ENCODE results near the gene SPATA20.

SPATA20 gene

DNA sequence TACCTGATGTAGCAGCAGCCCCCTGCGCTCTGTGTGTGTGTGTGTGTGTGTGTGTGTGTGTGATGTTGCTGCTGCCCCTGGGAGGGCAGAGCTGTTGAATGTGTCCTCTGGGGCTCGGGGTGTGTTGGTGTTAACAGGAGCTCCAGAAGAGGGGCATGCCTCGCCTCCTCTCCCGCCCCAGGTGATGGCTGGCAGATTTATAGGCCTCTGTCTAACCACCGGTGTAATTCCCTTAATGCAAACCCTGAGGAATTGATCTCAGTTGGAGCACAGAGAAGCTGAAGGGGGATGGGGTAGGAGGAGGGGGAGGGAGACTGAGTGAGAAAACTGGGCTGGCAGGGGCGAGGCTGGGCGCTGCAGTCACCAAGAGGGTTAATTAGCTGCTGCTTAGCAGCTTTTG lies 23.6 kb downstream of the SPATA20 start (continued):
- TF ChIP-seq, protein P1, sequence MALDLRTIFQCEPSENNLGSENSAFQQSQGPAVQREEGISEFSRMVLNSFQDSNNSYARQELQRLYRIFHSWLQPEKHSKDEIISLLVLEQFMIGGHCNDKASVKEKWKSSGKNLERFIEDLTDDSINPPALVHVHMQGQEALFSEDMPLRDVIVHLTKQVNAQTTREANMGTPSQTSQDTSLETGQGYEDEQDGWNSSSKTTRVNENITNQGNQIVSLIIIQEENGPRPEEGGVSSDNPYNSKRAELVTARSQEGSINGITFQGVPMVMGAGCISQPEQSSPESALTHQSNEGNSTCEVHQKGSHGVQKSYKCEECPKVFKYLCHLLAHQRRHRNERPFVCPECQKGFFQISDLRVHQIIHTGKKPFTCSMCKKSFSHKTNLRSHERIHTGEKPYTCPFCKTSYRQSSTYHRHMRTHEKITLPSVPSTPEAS (tag by site-specific recombination; IDR thresholded peaks at IDR 0.05): peak; percentile 58

DNA sequence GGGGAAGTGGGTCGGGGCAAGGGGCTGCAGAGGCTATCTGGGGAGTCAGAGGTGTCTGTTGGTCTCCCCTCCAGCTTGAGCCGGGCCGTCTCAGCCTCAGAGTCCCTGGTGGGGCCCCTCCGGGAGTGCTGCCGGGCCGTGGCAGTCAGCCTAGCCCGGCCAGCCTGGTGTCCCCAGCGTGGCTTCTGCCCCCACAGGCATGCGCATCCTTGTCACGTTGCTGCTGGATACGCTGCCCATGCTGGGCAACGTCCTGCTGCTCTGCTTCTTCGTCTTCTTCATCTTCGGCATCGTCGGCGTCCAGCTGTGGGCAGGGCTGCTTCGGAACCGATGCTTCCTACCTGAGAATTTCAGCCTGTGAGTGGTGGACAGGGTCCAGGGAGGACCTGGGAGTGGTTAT lies 24.7 kb downstream of the SPATA20 start:
- Histone ChIP-seq H3K9me3 (ENCODE audit: control insufficient read depth, insufficient read depth, low read depth, low read length) (no peaks in the 10 kb centered on the region), H3K36me3 (ENCODE audit: control insufficient read depth in 2 of 2, insufficient read depth in 1 of 2, low read length in 2 of 2) (no peaks in the 10 kb centered on the region), H3K4me1 (ENCODE audit: control insufficient read depth, insufficient read depth, low read length) (peaks cover 3% of the 10 kb centered on the region; the same call in 1 of the 2 replicates), H3K4me3 (ENCODE audit: low read depth, low read length) (no peak overlapping the region), H3K27ac (ENCODE audit: extremely low read depth, low read depth, low read length) (no peak overlapping the region)
- TF ChIP-seq ZNF626 (tag by site-specific recombination; IDR thresholded peaks at IDR 0.05) (no peak), ZNF837 (tag by site-specific recombination; IDR thresholded peaks at IDR 0.05) (no peak), ZNF585B (tag by site-specific recombination; IDR thresholded peaks at IDR 0.05) (no peak), ZNF596 (tag by site-specific recombination; IDR thresholded peaks at IDR 0.05) (no peak)
- ChIA-PET POLR2A (no interaction called here), CTCF (interaction anchor here (0.7 to 2.5 kb wide), 3 partner anchors 55 to 123 kb away, joined by 3 to 12 read pairs (median 6); no protein-coding TSS in a partner anchor)

GRCh38 chr17:50572541-50572940 lies 25.6 kb downstream of the SPATA20 start:
- Histone ChIP-seq H3K9me3 (ENCODE audit: control insufficient read depth, insufficient read depth, low read depth, low read length) (no peaks in the 10 kb centered on the region), H3K36me3 (ENCODE audit: control insufficient read depth in 2 of 2, insufficient read depth in 1 of 2, low read length in 2 of 2) (no peaks in the 10 kb centered on the region), H3K4me3 (ENCODE audit: low read depth, low read length) (no peak overlapping the region), H3K4me1 (ENCODE audit: control insufficient read depth, insufficient read depth, low read length) (peaks cover 3% of the 10 kb centered on the region; the same call in 1 of the 2 replicates), H3K27ac (ENCODE audit: extremely low read depth, low read depth, low read length) (no peak overlapping the region)
- no peak for TF ChIP-seq ZNF768 (tag by site-specific recombination; IDR thresholded peaks at IDR 0.05)
- ChIA-PET CTCF (interaction anchor here (0.7 kb wide), 1 partner anchor 93 kb away, joined by 3 read pairs; no protein-coding TSS in a partner anchor), POLR2A (interaction anchor here (1.0 kb wide), 1 partner anchor 9 kb away, joined by 3 read pairs; no protein-coding TSS in a partner anchor)

GRCh38 chr17:50573866-50574611 lies 27.1 kb downstream of the SPATA20 start:
- no peaks in the 10 kb centered on the region for H3K36me3 ChIP-seq (ENCODE audit: control insufficient read depth in 2 of 2, insufficient read depth in 1 of 2, low read length in 2 of 2)
- ChIA-PET CTCF (interaction anchor here (0.5 to 2.5 kb wide), 7 partner anchors 9 to 323 kb away, joined by 3 to 9 read pairs (median 4); no protein-coding TSS in a partner anchor), POLR2A (no interaction called here)
- no peak overlapping the region for H3K4me3 ChIP-seq (ENCODE audit: low read depth, low read length)
- no peak overlapping the region for H3K27ac ChIP-seq (ENCODE audit: extremely low read depth, low read depth, low read length)
- peaks cover 3% of the 10 kb centered on the region; the same call in 1 of the 2 replicates for H3K4me1 ChIP-seq (ENCODE audit: control insufficient read depth, insufficient read depth, low read length)
- no peaks in the 10 kb centered on the region for H3K9me3 ChIP-seq (ENCODE audit: control insufficient read depth, insufficient read depth, low read depth, low read length)
- TF ChIP-seq ZNF664 (tag by site-specific recombination; IDR thresholded peaks at IDR 0.05) (peak; percentile 71; the same call in 1 of the 2 replicates), ZNF211 (tag by site-specific recombination; IDR thresholded peaks at IDR 0.05; ENCODE audit: low read depth) (no peak)

- Histone ChIP-seq H3K9me3 (ENCODE audit: control insufficient read depth, insufficient read depth, low read depth, low read length) (no peaks in the 10 kb centered on the region), H3K4me3 (ENCODE audit: low read depth, low read length) (no peak overlapping the region), H3K27ac (ENCODE audit: extremely low read depth, low read depth, low read length) (no peak overlapping the region), H3K4me1 (ENCODE audit: control insufficient read depth, insufficient read depth, low read length) (no peaks in the 10 kb centered on the region), H3K36me3 (ENCODE audit: control insufficient read depth in 2 of 2, insufficient read depth in 1 of 2, low read length in 2 of 2) (no peaks in the 10 kb centered on the region)
- POLR2A ChIA-PET: interaction anchor here (0.9 kb wide), 1 partner anchor 9 kb away, joined by 3 read pairs; no protein-coding TSS in a partner anchor
- CTCF ChIA-PET: interaction anchor here (0.9 to 2.3 kb wide), 2 partner anchors 25 to 75 kb away, joined by 3 to 9 read pairs; no protein-coding TSS in a partner anchor
- TF ChIP-seq GFI1B (tag by site-specific recombination; IDR thresholded peaks at IDR 0.05) (no peak), ZNF529 (tag by site-specific recombination; IDR thresholded peaks at IDR 0.05; ENCODE audit: insufficient replicate concordance) (no peak), ZSCAN30 (tag by site-specific recombination; IDR thresholded peaks at IDR 0.05) (no peak), ZNF391 (tag by site-specific recombination; IDR thresholded peaks at IDR 0.05; ENCODE audit: borderline replicate concordance, low read depth) (no peak), ZFHX2 (tag by site-specific recombination; conservative IDR thresholded peaks at IDR 0.05) (no peak), ZNF843 (tag by site-specific recombination; IDR thresholded peaks at IDR 0.05) (no peak), SCRT1 (tag by site-specific recombination; IDR thresholded peaks at IDR 0.05; ENCODE audit: borderline replicate concordance) (no peak), SP7 (tag by site-specific recombination; IDR thresholded peaks at IDR 0.05) (no peak), KLF8 (tag by site-specific recombination; IDR thresholded peaks at IDR 0.05) (no peak), GLIS1 (tag by site-specific recombination; IDR thresholded peaks at IDR 0.05) (no peak), ZNF350 (tag by site-specific recombination; IDR thresholded peaks at IDR 0.05) (no peak)
- TF ChIP-seq, protein P2, sequence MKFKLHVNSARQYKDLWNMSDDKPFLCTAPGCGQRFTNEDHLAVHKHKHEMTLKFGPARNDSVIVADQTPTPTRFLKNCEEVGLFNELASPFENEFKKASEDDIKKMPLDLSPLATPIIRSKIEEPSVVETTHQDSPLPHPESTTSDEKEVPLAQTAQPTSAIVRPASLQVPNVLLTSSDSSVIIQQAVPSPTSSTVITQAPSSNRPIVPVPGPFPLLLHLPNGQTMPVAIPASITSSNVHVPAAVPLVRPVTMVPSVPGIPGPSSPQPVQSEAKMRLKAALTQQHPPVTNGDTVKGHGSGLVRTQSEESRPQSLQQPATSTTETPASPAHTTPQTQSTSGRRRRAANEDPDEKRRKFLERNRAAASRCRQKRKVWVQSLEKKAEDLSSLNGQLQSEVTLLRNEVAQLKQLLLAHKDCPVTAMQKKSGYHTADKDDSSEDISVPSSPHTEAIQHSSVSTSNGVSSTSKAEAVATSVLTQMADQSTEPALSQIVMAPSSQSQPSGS (tag by site-specific recombination; IDR thresholded peaks at IDR 0.05; ENCODE audit: low read depth): no peak
Observed at GRCh38 chr17:50575581-50576210, 28.7 kb downstream of the SPATA20 start.

Data from HEK293 (cell line).